A673 (cell line): Measurements from ENCODE around the gene SHISAL2A. TPM values are rescaled to one million over a fixed set of nuclear protein-coding genes. Genes with fewer than 3 reads are reported as not detected.

Experiments
- BruUV-seq: library from RNA; stranded (reverse); fragments of 400-500 nt; replicated peaks from 2 replicates; lab custom pipeline; 2021; lab: Mats Ljungman, UMichigan
- CTCF ChIA-PET: fragments of 300-600 bp; sonication (Branson Sonifier 250); formaldehyde crosslinking; loops from one replicate; lab custom pipeline; 2022; ENCODE audit warnings: antibody characterized with exemption; lab: Charles Lee
- POLR2A ChIA-PET: fragments of 300-600 bp; sonication (Branson Sonifier 250); formaldehyde crosslinking; loops from one replicate; lab custom pipeline; 2022; ENCODE audit warnings: antibody characterized with exemption; ENCODE audit not compliant: low non-redundant PET; lab: Charles Lee
- DNase-seq: peaks from one replicate; pipeline ENCODE4 v3.0.0-alpha.2; 2015; ENCODE audit warnings: low spot score
- H3K27ac ChIP-seq: fragments of 200-600 bp; sonication (generic); 2 replicates; pipeline ENCODE4 v1.5.1; 2016; ENCODE audit warnings: mixed run types, low read depth, mild to moderate bottlenecking, mixed read lengths, antibody characterized with exemption, low read length; ENCODE audit not compliant: poor library complexity, severe bottlenecking
- H3K27me3 ChIP-seq: fragments of 200-600 bp; sonication (generic); replicated peaks from 2 replicates; pipeline ENCODE4 v1.6.1; 2017; ENCODE audit warnings: mixed run types, low read depth, mild to moderate bottlenecking, mixed read lengths, antibody characterized with exemption, low read length; ENCODE audit not compliant: insufficient read depth, poor library complexity
- H3K36me3 ChIP-seq: fragments of 200-600 bp; sonication (generic); 2 replicates; pipeline ENCODE4 v1.6.1; 2016; ENCODE audit warnings: mixed run types, mild to moderate bottlenecking, mixed read lengths, antibody characterized with exemption, low read length; ENCODE audit not compliant: insufficient read depth, poor library complexity, severe bottlenecking
- H3K4me1 ChIP-seq: fragments of 200-600 bp; sonication (generic); 2 replicates; pipeline ENCODE4 v1.6.1; 2017; ENCODE audit warnings: mixed run types, mild to moderate bottlenecking, mixed read lengths, antibody characterized with exemption, low read length; ENCODE audit not compliant: insufficient read depth, poor library complexity, severe bottlenecking
- H3K4me3 ChIP-seq: fragments of 200-600 bp; sonication (generic); 2 replicates; pipeline ENCODE4 v1.5.1; 2016; ENCODE audit warnings: low read depth, mixed run types, mild to moderate bottlenecking, mixed read lengths, low read length; ENCODE audit not compliant: poor library complexity, severe bottlenecking
- H3K9me3 ChIP-seq: fragments of 200-600 bp; sonication (generic); 2 replicates; pipeline ENCODE4 v1.6.1; 2016; ENCODE audit warnings: mixed run types, low read depth, mild to moderate bottlenecking, mixed read lengths, antibody characterized with exemption, low read length; ENCODE audit not compliant: poor library complexity, severe bottlenecking
- CTCF ChIP-seq: fragments of 300-800, 200-600 bp; sonication (generic); conservative IDR thresholded peaks from 2 replicates; pipeline ENCODE4 v1.5.1; 2017; ENCODE audit warnings: low read depth, mild to moderate bottlenecking, antibody characterized with exemption, low read length, moderate library complexity, mixed read lengths
- EZH2 ChIP-seq: fragments of 200-600 bp; sonication (generic); IDR thresholded peaks from 2 replicates; pipeline ENCODE4 v1.6.1; 2017; ENCODE audit warnings: borderline replicate concordance, low read depth, mild to moderate bottlenecking, mixed read lengths, antibody characterized with exemption, low read length; ENCODE audit not compliant: poor library complexity, severe bottlenecking
- intact Hi-C: fragments of 100-400 bp; cut with micrococcal nuclease; formaldehyde crosslinking; loops from one replicate; pipeline ENCODE4 v1.10.0; 2022; ENCODE audit not compliant: unreplicated experiment
- total RNA-seq: library from RNA; stranded (reverse); gene quantifications from 2 replicates; pipeline ENCODE4 v1.2.3, GENCODE V29; 2021

Gene SHISAL2A
- total RNA-seq, 1 experiment from 2014 or later: not detected

DNA sequence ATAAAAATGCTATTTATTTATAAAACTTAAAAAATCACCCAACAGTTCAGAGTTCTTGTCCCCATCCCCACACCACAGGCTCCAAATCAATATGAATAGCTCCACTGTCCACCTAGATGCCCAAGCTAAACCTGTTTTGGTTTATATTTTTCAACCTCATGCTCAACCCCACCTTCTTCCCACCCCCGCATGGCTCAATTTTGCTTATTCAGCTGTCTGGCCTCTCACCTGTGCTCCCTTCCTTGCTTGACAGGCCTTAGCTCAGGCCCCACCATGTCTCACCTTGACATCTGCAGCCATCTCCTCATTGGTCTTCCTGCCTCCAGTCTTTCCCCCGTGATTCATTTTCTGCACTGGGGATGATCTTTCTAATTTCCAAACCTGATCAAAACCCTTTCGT lies 47.4 kb downstream of the SHISAL2A start:
- intact Hi-C loops: loop anchor here (10.0 kb wide), 1 partner anchor 316 kb away; the partner anchor contains the start of gene CC2D1B
- POLR2A ChIA-PET: interaction anchor here (0.5 kb wide), 1 partner anchor 78 kb away, joined by 3 read pairs; no protein-coding TSS in a partner anchor
- H3K27me3 ChIP-seq: no peaks in the 10 kb centered on the region

DNA sequence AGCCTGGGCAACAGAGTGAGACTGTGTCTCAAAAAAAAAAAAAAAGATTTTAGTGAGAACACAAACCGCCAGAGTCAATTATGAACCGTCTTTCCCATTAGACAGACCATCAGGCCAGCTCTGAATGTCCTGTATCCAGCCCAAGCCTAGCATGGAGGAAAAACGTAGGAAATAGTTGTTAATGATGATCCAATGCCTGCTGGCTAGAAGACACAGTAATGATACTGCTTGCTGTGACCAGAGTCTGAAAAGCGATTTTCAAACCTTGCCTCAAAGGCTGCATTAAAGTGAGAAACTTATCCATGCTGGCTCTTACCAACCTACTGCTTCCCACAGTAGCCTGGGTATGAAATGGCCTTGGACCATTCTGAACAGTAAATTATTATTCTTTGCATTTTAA lies 48.2 kb downstream of the SHISAL2A start:
- Histone ChIP-seq H3K36me3 (peaks cover 8% of the 10 kb centered on the region), H3K27ac (no peak overlapping the region), H3K4me3 (no peak overlapping the region), H3K9me3 (no peaks in the 10 kb centered on the region), H3K27me3 (no peaks in the 10 kb centered on the region), H3K4me1 (peaks cover 5% of the 10 kb centered on the region)
- no TSS peak for BruUV-seq
- TF ChIP-seq CTCF (no peak), EZH2 (no peak)
- POLR2A ChIA-PET: no interaction called here
- CTCF ChIA-PET: no interaction called here
- intact Hi-C loops: loop anchor here (10.0 kb wide), 1 partner anchor 316 kb away; the partner anchor contains the start of gene CC2D1B
- no peak for DNase-seq

More for the DNA sequence above, 47.4 kb downstream of the SHISAL2A start:
- H3K27ac ChIP-seq: no peak overlapping the region
- no peak overlapping the region for H3K4me3 ChIP-seq
- no peaks in the 10 kb centered on the region for H3K9me3 ChIP-seq
- peaks cover 8% of the 10 kb centered on the region for H3K36me3 ChIP-seq
- CTCF ChIA-PET: no interaction called here
- DNase-seq: no peak
- peaks cover 5% of the 10 kb centered on the region for H3K4me1 ChIP-seq
- no TSS peak for BruUV-seq
- TF ChIP-seq CTCF (no peak), EZH2 (no peak)

- CTCF ChIA-PET: no interaction called here
Measured at GRCh38 chr1:52683367-52683940, 50.5 kb downstream of the SHISAL2A start.

More at GRCh38 chr1:52683367-52683940, 50.5 kb downstream of the SHISAL2A start:
- no peaks in the 10 kb centered on the region for H3K4me1 ChIP-seq
- no TSS peak for BruUV-seq
- POLR2A ChIA-PET: no interaction called here
- no peaks in the 10 kb centered on the region for H3K27me3 ChIP-seq
- peaks cover 28% of the 10 kb centered on the region for H3K36me3 ChIP-seq
- intact Hi-C loops: loop anchor here (10.0 kb wide), 1 partner anchor 319 kb away; the partner anchor contains the start of gene CC2D1B
- no peak overlapping the region for H3K4me3 ChIP-seq
- DNase-seq: no peak
- no peak overlapping the region for H3K27ac ChIP-seq
- TF ChIP-seq EZH2 (no peak), CTCF (no peak)
- no peaks in the 10 kb centered on the region for H3K9me3 ChIP-seq
